B cell (primary cell): Measurements from ENCODE around the gene RIF1.

ENCODE experiments used
- EZH2 ChIP-seq: IDR thresholded peaks from 2 replicates; pipeline ENCODE4 v1.6.1; 2012; ENCODE audit warnings: borderline replicate concordance, low read depth, mild to moderate bottlenecking, moderate library complexity, low read length; ENCODE audit not compliant: insufficient read depth, poor library complexity, severe bottlenecking
- TF ChIP-seq, protein P1 (sequence below): fragments of 200-600 bp; IDR thresholded peaks from one replicate; pipeline ENCODE4 v1.8.0; 2022; ENCODE audit warnings: antibody characterized with exemption, mild to moderate bottlenecking

DNA sequence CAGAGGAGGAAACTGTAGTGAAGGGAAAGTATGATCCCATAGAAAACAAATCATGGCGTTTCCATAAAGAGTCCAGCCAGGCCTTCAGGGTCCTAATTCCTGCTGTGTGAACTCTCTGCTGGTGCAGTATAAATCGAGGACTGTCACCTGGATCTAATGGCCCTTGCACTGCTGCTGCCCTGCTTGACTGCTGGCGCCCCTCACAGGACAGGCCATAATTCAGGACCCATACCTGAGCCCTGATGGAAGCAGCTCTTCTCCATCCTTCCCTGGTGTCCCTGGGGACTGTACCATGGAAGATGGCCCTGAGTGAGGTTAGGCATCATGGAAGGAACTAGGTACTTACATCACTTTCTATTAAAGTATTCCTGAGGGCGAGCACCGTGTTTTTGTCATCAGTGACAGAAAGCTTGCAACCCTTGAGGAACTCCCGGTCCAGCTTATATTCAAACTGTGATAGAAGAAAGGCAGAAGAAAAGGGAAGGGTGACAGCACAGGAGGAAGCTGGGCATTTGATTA, 116.9 kb downstream of the RIF1 start:
- TF ChIP-seq, protein P1, sequence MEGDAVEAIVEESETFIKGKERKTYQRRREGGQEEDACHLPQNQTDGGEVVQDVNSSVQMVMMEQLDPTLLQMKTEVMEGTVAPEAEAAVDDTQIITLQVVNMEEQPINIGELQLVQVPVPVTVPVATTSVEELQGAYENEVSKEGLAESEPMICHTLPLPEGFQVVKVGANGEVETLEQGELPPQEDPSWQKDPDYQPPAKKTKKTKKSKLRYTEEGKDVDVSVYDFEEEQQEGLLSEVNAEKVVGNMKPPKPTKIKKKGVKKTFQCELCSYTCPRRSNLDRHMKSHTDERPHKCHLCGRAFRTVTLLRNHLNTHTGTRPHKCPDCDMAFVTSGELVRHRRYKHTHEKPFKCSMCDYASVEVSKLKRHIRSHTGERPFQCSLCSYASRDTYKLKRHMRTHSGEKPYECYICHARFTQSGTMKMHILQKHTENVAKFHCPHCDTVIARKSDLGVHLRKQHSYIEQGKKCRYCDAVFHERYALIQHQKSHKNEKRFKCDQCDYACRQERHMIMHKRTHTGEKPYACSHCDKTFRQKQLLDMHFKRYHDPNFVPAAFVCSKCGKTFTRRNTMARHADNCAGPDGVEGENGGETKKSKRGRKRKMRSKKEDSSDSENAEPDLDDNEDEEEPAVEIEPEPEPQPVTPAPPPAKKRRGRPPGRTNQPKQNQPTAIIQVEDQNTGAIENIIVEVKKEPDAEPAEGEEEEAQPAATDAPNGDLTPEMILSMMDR: no peak
- no peak for TF ChIP-seq EZH2
